ENCODE results near the gene EXOC1. TPM values are rescaled to one million over a fixed set of nuclear protein-coding genes. Genes with fewer than 3 reads are reported as not detected.

EXOC1 gene
- total RNA-seq, 1 experiment from 2014 or later = 17.6 TPM

- Histone ChIP-seq H3K9me3 (ENCODE audit: control insufficient read depth in 1 of 2, insufficient read depth in 1 of 2, low read depth in 1 of 2, low read length in 2 of 2) (no peaks in the 10 kb centered on the region), H4K20me1 (ENCODE audit: insufficient read depth) (no peaks in the 10 kb centered on the region), H3K27ac (ENCODE audit: low read depth, low read length) (no peak overlapping the region), H3K4me3 (replicated peaks in 1 of 2; ENCODE audit: low read depth in 1 of 2, low read length in 2 of 2) (no peak overlapping the region), H3K4me1 (ENCODE audit: control insufficient read depth in 1 of 2, insufficient read depth in 2 of 2, low read length in 2 of 2) (peaks cover 3 to 14% of the 10 kb centered on the region in 2 experiments; a peak in 3 of 4 replicates), H3K27me3 (ENCODE audit: insufficient read depth, low read length) (no peaks in the 10 kb centered on the region), H3K9ac (ENCODE audit: low read length) (no peak overlapping the region), H3K36me3 (ENCODE audit: control insufficient read depth in 1 of 2, insufficient read depth in 2 of 2, low read length in 2 of 2) (peaks cover 0 to 2% of the 10 kb centered on the region in 2 experiments; a peak in 2 of 4 replicates), H3K79me2 (ENCODE audit: insufficient read depth, low read length) (no peaks in the 10 kb centered on the region), H3K9me2 (ENCODE audit: insufficient read depth) (no peaks in the 10 kb centered on the region), H2AFZ (ENCODE audit: low read depth, low read length, poor library complexity, severe bottlenecking) (no peak overlapping the region), H3K4me2 (ENCODE audit: low read length) (no peak overlapping the region)
- ChIA-PET RAD21 (ENCODE audit: low non-redundant PET in 1 of 2, low total read pairs in 2 of 2, uncharacterized antibody in 2 of 2, unreplicated experiment in 2 of 2) (no interaction called here), POLR2A (no interaction called here), CTCF (no interaction called here)
- no peak for TF ChIP-seq ZBTB33 (IDR thresholded peaks at IDR 0.05; ENCODE audit: extremely low read depth, insufficient replicate concordance, low read length)
- no peak for TF ChIP-seq TCF7L2 (IDR thresholded peaks at IDR 0.05; ENCODE audit: borderline replicate concordance, extremely low read depth, insufficient read depth, insufficient read length)
- no peak for TF ChIP-seq ZNF274 (IDR thresholded peaks at IDR 0.05; ENCODE audit: low read depth, low read length)
- TF ChIP-seq SRF (IDR thresholded peaks at IDR 0.05; ENCODE audit: low read depth) = no peak
- TF ChIP-seq ELF1 (IDR thresholded peaks at IDR 0.05; ENCODE audit: borderline replicate concordance, low read depth) = no peak
- TF ChIP-seq FOSL1 (IDR thresholded peaks at IDR 0.05; ENCODE audit: low read depth) = no peak
- no peak for TF ChIP-seq SIN3A (IDR thresholded peaks at IDR 0.05; ENCODE audit: low read depth)
- no peak for TF ChIP-seq CTCF (IDR thresholded peaks at IDR 0.05 in 2 of 3, conservative IDR thresholded peaks at IDR 0.05 in 1 of 3; ENCODE audit: borderline replicate concordance in 1 of 3, insufficient read depth in 1 of 3, low read depth in 2 of 3, low read length in 2 of 3)
- TF ChIP-seq POLR2AphosphoS5 (IDR thresholded peaks at IDR 0.05; ENCODE audit: low read depth, low read length) = no peak
- no peak for TF ChIP-seq EZH2phosphoT487 (IDR thresholded peaks at IDR 0.05; ENCODE audit: borderline replicate concordance)
- no peak for TF ChIP-seq EGR1 (IDR thresholded peaks at IDR 0.05; ENCODE audit: low read depth)
- TF ChIP-seq SP1 (IDR thresholded peaks at IDR 0.05; ENCODE audit: low read depth) = no peak
- TF ChIP-seq JUND (IDR thresholded peaks at IDR 0.05) = no peak
- DNase-seq (ENCODE audit: low read depth, low spot score) (no peak), ATAC-seq (no peak)
- intact Hi-C loops (cut with micrococcal nuclease) = no loop called here
- no TSS peak for BruUV-seq (replicated peaks)
Observed at GRCh38 chr4:55904576-55904975, 51.1 kb downstream of the EXOC1 start.
